Mesendoderm (in vitro differentiated cells): ENCODE results near the gene SEC23IP.
A peak's percentile ranks its signal among the peaks of the same experiment; 100 is the strongest.
"Not testable (repeated sequence)": the region's sequence is repeated elsewhere in the genome, so short reads cannot be mapped to it uniquely, and the experiment has no call there.

Experiments used
- DNase-seq: peaks from one replicate; pipeline ENCODE4 v3.0.0; 2013
- H2AK5ac ChIP-seq: 2 replicates; pipeline ENCODE4 v1.6.1; 2013; ENCODE audit warnings: low read length, inconsistent platforms
- H2BK120ac ChIP-seq: 2 replicates; pipeline ENCODE4 v1.6.1; 2013; ENCODE audit warnings: low read depth, mild to moderate bottlenecking, low read length, moderate library complexity, mixed read lengths
- H2BK15ac ChIP-seq: replicated peaks from 2 replicates; pipeline ENCODE4 v1.6.1; 2013; ENCODE audit warnings: low read depth, mild to moderate bottlenecking, moderate library complexity
- H2BK5ac ChIP-seq: 2 replicates; pipeline ENCODE4 v1.6.1; 2013; ENCODE audit warnings: low read length, inconsistent platforms
- H3K18ac ChIP-seq: 2 replicates; pipeline ENCODE4 v1.6.1; 2013; ENCODE audit warnings: mild to moderate bottlenecking, low read length, mixed read lengths
- H3K23ac ChIP-seq: one replicate; pipeline ENCODE4 v1.6.1; 2013; ENCODE audit warnings: low read length
- H3K27ac ChIP-seq: 2 replicates; pipeline ENCODE4 v1.5.1; 2013; ENCODE audit warnings: low read depth, mild to moderate bottlenecking, inconsistent platforms, low read length, moderate library complexity
- H3K27me3 ChIP-seq: 2 replicates; pipeline ENCODE4 v1.6.1; 2013; ENCODE audit warnings: low read length, control low read depth, mild to moderate bottlenecking, inconsistent platforms; ENCODE audit not compliant: insufficient read depth, poor library complexity
- H3K36me3 ChIP-seq: 2 replicates; pipeline ENCODE4 v1.6.1; 2013; ENCODE audit warnings: low read length, inconsistent platforms; ENCODE audit not compliant: control insufficient read depth, insufficient read depth
- H3K4ac ChIP-seq: one replicate; pipeline ENCODE4 v1.6.1; 2013; ENCODE audit warnings: low read depth, mild to moderate bottlenecking, low read length, moderate library complexity
- H3K4me1 ChIP-seq: 2 replicates; pipeline ENCODE4 v1.6.1; 2013; ENCODE audit warnings: low read depth, low read length, inconsistent platforms; ENCODE audit not compliant: control insufficient read depth
- H3K4me2 ChIP-seq: 2 replicates; pipeline ENCODE4 v1.6.1; 2013; ENCODE audit warnings: low read length
- H3K4me3 ChIP-seq: 2 replicates; pipeline ENCODE4 v1.5.1; 2013; ENCODE audit warnings: mild to moderate bottlenecking, low read length
- H3K56ac ChIP-seq: one replicate; pipeline ENCODE4 v1.6.1; 2013; ENCODE audit warnings: low read length
- H3K79me1 ChIP-seq: 2 replicates; pipeline ENCODE4 v1.6.1; 2013; ENCODE audit warnings: low read length, inconsistent platforms
- H3K79me2 ChIP-seq: 2 replicates; pipeline ENCODE4 v1.6.1; 2013; ENCODE audit warnings: mild to moderate bottlenecking, low read length; ENCODE audit not compliant: control insufficient read depth, insufficient read depth
- H3K9ac ChIP-seq: 2 replicates; pipeline ENCODE4 v1.6.1; 2013; ENCODE audit warnings: low read length, inconsistent platforms
- H4K5ac ChIP-seq: one replicate; pipeline ENCODE4 v1.6.1; 2013; ENCODE audit warnings: low read length
- H4K8ac ChIP-seq: one replicate; pipeline ENCODE4 v1.6.1; 2013; ENCODE audit warnings: low read depth, mild to moderate bottlenecking, control low read depth, low read length, moderate library complexity
- WGBS: extraction: QIAGEN DNeasy Blood & Tissue Kit; methylation state at CpG from one replicate; pipeline ENCODE4 v1.1.7; 2013; ENCODE audit warnings: low lambda C conversion rate, missing lambda C conversion rate; ENCODE audit not compliant: insufficient coverage; ENCODE audit errors: extremely low coverage; 5-methylcytosine and 5-hydroxymethylcytosine counted together

SEC23IP gene

GRCh38 chr10:119871881-119872609 is 20.5 kb upstream of the SEC23IP start:
- no peak overlapping the region for H2AK5ac ChIP-seq
- peak overlapping the region; percentile 41 for H2BK5ac ChIP-seq

GRCh38 chr10:119872610-119872859 is 20.0 kb upstream of the SEC23IP start, which contains the start of gene MCMBP:
MCMBP (minus strand) TSS chr10:119872843; CDS start chr10:119872584, 259 bp downstream.
- no CpG with 5 or more reads among the region's 42 CpGs for WGBS
- Histone ChIP-seq H4K8ac (peak within 1 kb of the TSS; percentile 16), H3K79me2 (peaks cover 44% of the 10 kb centered on the region), H3K18ac (peak within 1 kb of the TSS; percentile 99), H3K56ac (peak within 1 kb of the TSS; percentile 95), H2AK5ac (no peak within 1 kb of the TSS), H3K27ac (peak within 1 kb of the TSS; percentile 90), H3K9ac (peak within 1 kb of the TSS; percentile 95), H4K5ac (peak within 1 kb of the TSS; percentile 33), H2BK5ac (peak within 1 kb of the TSS; percentile 73), H3K36me3 (no peaks in the 10 kb centered on the region), H3K27me3 (no peaks in the 10 kb centered on the region), H3K23ac (no peak within 1 kb of the TSS), H3K79me1 (peaks cover 2% of the 10 kb centered on the region), H3K4me3 (peak within 1 kb of the TSS; percentile 97), H3K4me2 (peak within 1 kb of the TSS; percentile 82), H2BK15ac (no peak within 1 kb of the TSS), H3K4me1 (peaks cover 2% of the 10 kb centered on the region), H2BK120ac (peak within 1 kb of the TSS; percentile 67), H3K4ac (peak within 1 kb of the TSS; percentile 76)
- no peak for DNase-seq

More at GRCh38 chr10:119871881-119872609, 20.5 kb upstream of the SEC23IP start:
- Histone ChIP-seq H3K4me2 (peak overlapping the region; percentile 82), H4K8ac (no peak overlapping the region), H3K79me1 (peaks cover 3% of the 10 kb centered on the region), H3K56ac (peak overlapping the region; percentile 95), H3K79me2 (peaks cover 49% of the 10 kb centered on the region), H3K4me3 (peak overlapping the region; percentile 97), H3K27ac (peak overlapping the region; percentile 90), H3K9ac (peak overlapping the region; percentile 88), H4K5ac (no peak overlapping the region), H2BK15ac (no peak overlapping the region), H3K36me3 (no peaks in the 10 kb centered on the region), H3K18ac (peak overlapping the region; percentile 99), H2BK120ac (peak overlapping the region; percentile 67), H3K4ac (peak overlapping the region; percentile 76), H3K23ac (no peak overlapping the region), H3K27me3 (no peaks in the 10 kb centered on the region), H3K4me1 (peaks cover 2% of the 10 kb centered on the region)
- peak; percentile 70 for DNase-seq
- WGBS, result no CpG with 5 or more reads among the region's 56 CpGs

GRCh38 chr10:119872860-119873681 is 19.5 kb upstream of the SEC23IP start:
- peak; percentile 90 for DNase-seq
- Histone ChIP-seq H3K27ac (peak overlapping the region; percentile 90), H3K4me1 (peaks cover 2% of the 10 kb centered on the region), H3K4me2 (peak overlapping the region; percentile 75), H3K27me3 (no peaks in the 10 kb centered on the region), H4K5ac (peak overlapping the region; percentile 33), H3K79me1 (peaks cover 2% of the 10 kb centered on the region), H3K79me2 (peaks cover 39% of the 10 kb centered on the region), H2BK120ac (no peak overlapping the region), H2BK5ac (peak overlapping the region; percentile 73), H3K4me3 (peak overlapping the region; percentile 97), H3K23ac (no peak overlapping the region), H2AK5ac (no peak overlapping the region), H2BK15ac (no peak overlapping the region), H3K56ac (peak overlapping the region; percentile 95), H3K36me3 (no peaks in the 10 kb centered on the region), H3K18ac (peak overlapping the region; percentile 54), H4K8ac (peak overlapping the region; percentile 16), H3K4ac (peak overlapping the region; percentile 49), H3K9ac (peak overlapping the region; percentile 95)
- WGBS, result no CpG with 5 or more reads among the region's 75 CpGs

GRCh38 chr10:119878524-119878923 is 14.0 kb upstream of the SEC23IP start:
- Histone ChIP-seq H3K4me3 (no peak overlapping the region), H3K56ac (no peak overlapping the region), H3K27ac (no peak overlapping the region), H3K27me3 (no peaks in the 10 kb centered on the region), H3K4me2 (no peak overlapping the region), H3K4ac (no peak overlapping the region), H2AK5ac (no peak overlapping the region), H2BK120ac (no peak overlapping the region), H3K36me3 (no peaks in the 10 kb centered on the region), H3K4me1 (peaks cover 2% of the 10 kb centered on the region), H3K79me2 (no peaks in the 10 kb centered on the region), H3K18ac (no peak overlapping the region), H2BK15ac (no peak overlapping the region), H2BK5ac (no peak overlapping the region), H3K23ac (no peak overlapping the region), H4K5ac (no peak overlapping the region), H3K79me1 (no peaks in the 10 kb centered on the region), H3K9ac (no peak overlapping the region), H4K8ac (no peak overlapping the region)
- WGBS, result no CpG with 5 or more reads among the region's 2 CpGs
- no peak for DNase-seq

- DNase-seq, H2BK15ac ChIP-seq: not testable (repeated sequence)
- WGBS, result no CpG with 5 or more reads among the region's 11 CpGs
Measured at GRCh38 chr10:119883901-119884611, 8.5 kb upstream of the SEC23IP start.

More at GRCh38 chr10:119883901-119884611, 8.5 kb upstream of the SEC23IP start:
- H4K5ac ChIP-seq, H3K4me3 ChIP-seq, H3K79me1 ChIP-seq, H3K4ac ChIP-seq, H2BK5ac ChIP-seq, H3K18ac ChIP-seq, H2BK120ac ChIP-seq, H3K9ac ChIP-seq, H2AK5ac ChIP-seq, H3K27ac ChIP-seq, H4K8ac ChIP-seq, H3K56ac ChIP-seq, H3K36me3 ChIP-seq, H3K27me3 ChIP-seq, H3K4me2 ChIP-seq, H3K23ac ChIP-seq, H3K79me2 ChIP-seq, H3K4me1 ChIP-seq: not testable (repeated sequence)
